Left lung (tissue), 10 donors: ENCODE results near the gene ABCC1. TPM values are rescaled to one million over a fixed set of nuclear protein-coding genes. Genes with fewer than 3 reads are reported as not detected.

ENCODE experiments used
- ATAC-seq: fragments of 200-7000 bp; cut with Tn5 transposase; one replicate; pipeline ENCODE4 v1.9.1; 2020; ENCODE audit warnings: moderate library complexity
- DNase-seq, 4 donors: peaks; one replicate each; pipeline ENCODE4 v3.0.0-alpha.2; 2013 to 2020
- H3K27ac ChIP-seq, 2 donors: fragments of 200-600 bp; sonication (generic) in 1 of 2; one replicate each; pipeline versions ENCODE4 v1.5.0 to v1.8.0; 2020 to 2021
- H3K27me3 ChIP-seq, 2 donors: fragments of 200-600 bp; sonication (generic) in 1 of 2; one replicate each; pipeline versions ENCODE4 v1.5.0 to v1.8.0; 2020 to 2021
- H3K36me3 ChIP-seq, 2 donors: fragments of 200-600 bp; sonication (generic) in 1 of 2; one replicate each; pipeline versions ENCODE4 v1.5.0 to v1.8.0; 2020 to 2021
- H3K4me1 ChIP-seq, 2 donors: fragments of 200-600 bp; one replicate each; pipeline ENCODE4 v1.8.0; 2021
- H3K4me3 ChIP-seq, 2 donors: fragments of 200-600 bp; sonication (generic) in 1 of 2; one replicate each; pipeline versions ENCODE4 v1.5.0 to v1.8.0; 2020 to 2021; ENCODE audit warnings: mild to moderate bottlenecking in 1 of 2
- H3K9me3 ChIP-seq, 2 donors: fragments of 200-600 bp; sonication (generic) in 1 of 2; one replicate each; pipeline versions ENCODE4 v1.5.0 to v1.8.0; 2020 to 2021
- CTCF ChIP-seq, 2 donors: fragments of 200-600 bp; sonication (generic) in 1 of 2; IDR thresholded peaks; one replicate each; pipeline versions ENCODE4 v1.5.0 to v1.8.0; 2021; ENCODE audit warnings: antibody characterized with exemption in 2 of 2
- intact Hi-C, 2 donors: fragments of 100-400 bp; cut with DNase I; formaldehyde crosslinking; loops; one replicate each; pipeline versions ENCODE4 v1.11.2 to v1.14.2; 2022
- polyA plus RNA-seq, 6 donors: library from polyadenylated mRNA; unstranded; fragments of 120-200 nt; gene quantifications; one replicate each; pipeline ENCODE4 v1.2.1, GENCODE V29; 2013; ENCODE audit not compliant: insufficient read length in 6 of 6
- total RNA-seq, 2 donors: library from RNA; stranded (reverse); fragmentation: NEBNext Ultra II Directional; extraction: Animal tissue kit (Norgen Biotek cat#: 25700); gene quantifications; one replicate each; pipeline ENCODE4 v1.2.1, GENCODE V29; 2021
- donor health status: DM: no; HTN: yes; CAD: no.
- donor health status: DM: no; HTN: no; CAD: no.

The ABCC1 gene
- total and polyA plus RNA-seq, 8 donors: 29.3 to 44.6 (median 31.7) TPM

- Histone ChIP-seq H3K27me3 (no peaks in the 10 kb centered on the region), H3K4me1 (peaks cover 0 to 8% of the 10 kb centered on the region in 2 donors), H3K9me3 (no peaks in the 10 kb centered on the region), H3K4me3 (no peak overlapping the region), H3K27ac (no peak overlapping the region), H3K36me3 (peaks cover 0 to 91% of the 10 kb centered on the region in 2 donors)
- DNase-seq (no peak), ATAC-seq (no peak)
- intact Hi-C loops: no loop called here
- TF ChIP-seq CTCF (IDR thresholded peaks at IDR 0.05): no peak
Measured at GRCh38 chr16:16105646-16106045, 156.2 kb downstream of the ABCC1 start.

GRCh38 chr16:16106466-16106865 lies 157.1 kb downstream of the ABCC1 start:
- TF ChIP-seq CTCF (IDR thresholded peaks at IDR 0.05): no peak
- H3K4me1 ChIP-seq: no peaks in the 10 kb centered on the region
- DNase-seq: no peak
- intact Hi-C loops: no loop called here
- ATAC-seq: no peak
- H3K9me3 ChIP-seq: no peaks in the 10 kb centered on the region
- H3K27me3 ChIP-seq: no peaks in the 10 kb centered on the region
- peaks cover 0 to 97% of the 10 kb centered on the region in 2 donors for H3K36me3 ChIP-seq
- H3K4me3 ChIP-seq: no peak overlapping the region
- no peak overlapping the region for H3K27ac ChIP-seq

GRCh38 chr16:16107839-16108238 lies 158.4 kb downstream of the ABCC1 start:
- Histone ChIP-seq H3K27me3 (no peaks in the 10 kb centered on the region), H3K27ac (no peak overlapping the region)
- TF ChIP-seq CTCF (IDR thresholded peaks at IDR 0.05): no peak

DNA sequence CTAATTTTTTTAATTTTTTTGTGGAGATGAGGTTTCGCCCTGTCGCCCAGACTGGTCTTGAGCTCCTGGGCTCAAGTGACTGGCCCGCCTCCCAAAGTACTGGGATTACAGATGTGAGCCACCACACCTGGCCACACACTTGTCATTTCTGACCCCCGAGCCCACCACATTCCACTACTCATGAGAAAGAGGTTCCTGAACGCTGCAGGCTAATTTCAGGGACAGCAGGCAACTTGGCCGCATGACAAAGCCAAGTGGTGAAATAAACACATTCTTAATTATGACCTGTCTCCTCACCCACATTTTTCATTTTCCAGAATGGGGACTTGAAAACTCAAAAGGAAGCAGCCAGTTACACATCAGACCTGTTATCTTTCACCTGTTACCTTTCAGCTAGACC lies 159.3 kb downstream of the ABCC1 start:
- ATAC-seq (no peak), DNase-seq (no peak)
- no peaks in the 10 kb centered on the region for H3K9me3 ChIP-seq
- TF ChIP-seq CTCF (IDR thresholded peaks at IDR 0.05): no peak
- no peaks in the 10 kb centered on the region for H3K27me3 ChIP-seq
- no peak overlapping the region for H3K27ac ChIP-seq
- intact Hi-C loops: no loop called here
- H3K36me3 ChIP-seq: peaks cover 0 to 99% of the 10 kb centered on the region in 2 donors
- H3K4me1 ChIP-seq: no peaks in the 10 kb centered on the region
- H3K4me3 ChIP-seq: no peak overlapping the region

More at GRCh38 chr16:16107839-16108238, 158.4 kb downstream of the ABCC1 start:
- no peaks in the 10 kb centered on the region for H3K9me3 ChIP-seq
- no peak overlapping the region for H3K4me3 ChIP-seq
- ATAC-seq (no peak), DNase-seq (no peak)
- intact Hi-C loops: no loop called here
- H3K4me1 ChIP-seq: no peaks in the 10 kb centered on the region
- H3K36me3 ChIP-seq: peaks cover 0 to 99% of the 10 kb centered on the region in 2 donors

- Histone ChIP-seq H3K9me3 (no peaks in the 10 kb centered on the region), H3K27me3 (no peaks in the 10 kb centered on the region), H3K4me1 (no peaks in the 10 kb centered on the region), H3K27ac (no peak overlapping the region), H3K4me3 (no peak overlapping the region), H3K36me3 (peaks cover 0 to 99% of the 10 kb centered on the region in 2 donors)
- intact Hi-C loops: no loop called here
- no peak for ATAC-seq
- no peak for DNase-seq
- TF ChIP-seq CTCF (IDR thresholded peaks at IDR 0.05): no peak
Measured at GRCh38 chr16:16109453-16110110, 160.2 kb downstream of the ABCC1 start.
